ENCODE measurements around the gene AMBRA1. TPM values are rescaled to one million over a fixed set of nuclear protein-coding genes. Genes with fewer than 3 reads are reported as not detected.

The AMBRA1 gene
- total and polyA plus RNA-seq, 8 donors, result 6.8 to 18.7 (median 11.1) TPM

GRCh38 chr11:46609386-46609785 is 15.6 kb upstream of the AMBRA1 start:
- no peak for DNase-seq
- no peaks in the 10 kb centered on the region for H3K36me3 ChIP-seq
- FAIRE-seq, result no peak
- 93 to 98% methylated on average over 6 of the region's 6 CpGs for WGBS, 2 donors
- H3K4me3 ChIP-seq, result no peak overlapping the region
- intact Hi-C loops (cut with DNase I), result no loop called here
- TF ChIP-seq CTCF (IDR thresholded peaks at IDR 0.05), result no peak
- no peak overlapping the region for H3K27ac ChIP-seq
- H3K4me1 ChIP-seq, result peaks cover 0 to 6% (median 0%) of the 10 kb centered on the region in 3 donors
- no peaks in the 10 kb centered on the region for H3K9me3 ChIP-seq
- no peak for ATAC-seq
- no peaks in the 10 kb centered on the region for H3K27me3 ChIP-seq

DNA sequence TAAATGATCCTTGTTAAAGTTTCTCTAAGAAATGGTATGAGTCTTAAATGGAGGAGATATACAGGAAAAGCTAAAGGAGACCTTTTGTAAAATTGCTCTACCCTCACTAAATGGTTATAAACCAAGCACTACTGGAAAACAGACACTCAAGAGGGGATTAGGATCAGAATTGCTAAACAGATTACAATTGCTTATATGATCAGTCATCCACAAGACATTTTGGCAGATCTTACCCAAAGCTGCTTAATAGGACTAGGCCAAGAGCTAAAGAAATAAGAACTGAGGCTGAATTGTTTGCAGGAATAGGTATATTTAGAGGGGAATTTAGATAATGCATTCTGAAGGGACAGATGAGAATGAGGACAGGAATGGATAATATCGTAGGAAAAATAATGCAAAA is 13.7 kb upstream of the AMBRA1 start:
- DNase-seq, result no peak
- intact Hi-C loops (cut with DNase I), result no loop called here
- 75% methylated on average over 1 of the region's 1 CpG for WGBS, 2 donors
- Histone ChIP-seq H3K4me3 (no peak overlapping the region), H3K27me3 (no peaks in the 10 kb centered on the region), H3K4me1 (peaks cover 0 to 5% (median 0%) of the 10 kb centered on the region in 3 donors), H3K36me3 (no peaks in the 10 kb centered on the region), H3K9me3 (no peaks in the 10 kb centered on the region), H3K27ac (no peak overlapping the region)
- ATAC-seq, result no peak
- TF ChIP-seq CTCF (IDR thresholded peaks at IDR 0.05), result no peak
- FAIRE-seq, result no peak

DNA sequence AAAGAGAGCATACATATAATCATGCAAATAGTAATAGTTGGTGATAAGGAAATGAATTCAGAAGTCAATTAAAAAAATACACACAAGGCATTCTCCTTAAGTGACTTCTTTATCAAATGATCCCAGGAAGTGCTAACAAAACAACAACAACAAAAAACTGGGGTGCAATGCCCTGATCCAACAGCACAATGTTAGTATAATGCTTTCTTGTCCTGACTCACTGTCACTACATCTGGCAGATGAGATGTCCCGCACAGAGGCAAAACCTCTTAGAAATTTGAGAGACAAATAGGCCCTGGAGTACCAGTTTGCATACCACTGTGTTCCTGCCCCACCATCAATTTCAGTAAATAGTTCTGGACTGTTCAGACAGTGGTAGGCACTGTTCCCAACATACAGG is 11.0 kb upstream of the AMBRA1 start:
- FAIRE-seq (no peak), ATAC-seq (no peak), DNase-seq (no peak)
- H3K27ac ChIP-seq, result no peak overlapping the region
- intact Hi-C loops (cut with DNase I), result no loop called here
- H3K27me3 ChIP-seq, result no peaks in the 10 kb centered on the region
- WGBS, 2 donors, result 90 to 100% methylated on average over 1 of the region's 1 CpG
- TF ChIP-seq CTCF (IDR thresholded peaks at IDR 0.05), result no peak
- no peak overlapping the region for H3K4me3 ChIP-seq
- no peaks in the 10 kb centered on the region for H3K4me1 ChIP-seq
- no peaks in the 10 kb centered on the region for H3K9me3 ChIP-seq
- H3K36me3 ChIP-seq, result no peaks in the 10 kb centered on the region

GRCh38 chr11:46603704-46604308 is 10.0 kb upstream of the AMBRA1 start:
- DNase-seq (no peak), ATAC-seq (no peak), FAIRE-seq (no peak)
- Histone ChIP-seq H3K4me3 (no peak overlapping the region), H3K27ac (no peak overlapping the region), H3K4me1 (no peaks in the 10 kb centered on the region), H3K27me3 (no peaks in the 10 kb centered on the region), H3K36me3 (no peaks in the 10 kb centered on the region), H3K9me3 (no peaks in the 10 kb centered on the region)
- WGBS, 2 donors, result 90 to 93% methylated on average over 15 of the region's 15 CpGs
- TF ChIP-seq CTCF (IDR thresholded peaks at IDR 0.05), result no peak
- intact Hi-C loops (cut with DNase I), result no loop called here

DNA sequence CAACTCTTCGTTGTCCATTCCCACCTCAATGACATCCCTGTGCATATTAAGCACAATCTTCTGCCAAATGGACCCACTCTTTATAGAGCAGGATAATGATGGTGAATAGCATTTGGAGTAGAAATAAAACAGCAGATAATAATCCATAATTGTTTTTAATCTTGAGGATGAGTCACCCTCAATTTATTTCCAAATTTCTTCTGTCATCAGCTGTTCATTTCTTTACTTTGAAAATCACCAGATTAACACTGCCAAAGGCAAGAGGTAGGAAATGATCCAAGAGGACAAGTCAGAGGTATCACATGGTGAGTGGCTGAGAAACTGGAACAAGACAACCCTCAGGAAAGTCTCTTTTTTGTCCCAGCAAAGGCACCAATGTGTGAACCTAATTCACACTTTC is 7.3 kb upstream of the AMBRA1 start:
- H3K4me3 ChIP-seq, result no peak overlapping the region
- TF ChIP-seq CTCF (IDR thresholded peaks at IDR 0.05), result no peak
- intact Hi-C loops (cut with DNase I), result no loop called here
- WGBS, 2 donors, result 63 to 80% methylated on average over 1 of the region's 1 CpG
- no peak overlapping the region for H3K27ac ChIP-seq
- H3K27me3 ChIP-seq, result no peaks in the 10 kb centered on the region
- no peaks in the 10 kb centered on the region for H3K4me1 ChIP-seq
- no peak for FAIRE-seq
- no peaks in the 10 kb centered on the region for H3K36me3 ChIP-seq
- no peak for ATAC-seq
- DNase-seq, result no peak
- H3K9me3 ChIP-seq, result no peaks in the 10 kb centered on the region

All from pancreas (tissue), 10 donors.